Measurements from ENCODE around the gene IQGAP2. TPM values are rescaled to one million over a fixed set of nuclear protein-coding genes. Genes with fewer than 3 reads are reported as not detected.

Gene IQGAP2
- total RNA-seq, 4 donors from 2014 or later = 46.8 to 121 (median 97.0) TPM

- WGBS, 2 donors (ENCODE audit: low coverage in 1 of 2) = 72 to 100% methylated on average over 1 to 4 of the region's 4 CpGs
- H3K4me3 ChIP-seq = no peak overlapping the region
- in situ Hi-C loops (cut with MboI; ENCODE audit: low pct_ligation_motif_present in 1 of 4, low pct_unique_long_range_greater_than_20kb in 1 of 4, low sequenced_read_pairs in 3 of 4) (no loop called here), intact Hi-C loops (cut with DNase I; ENCODE audit: low total_unique reads) (no loop called here)
- TF ChIP-seq POLR2A (IDR thresholded peaks at IDR 0.05) = no peak
- TF ChIP-seq, protein P1, sequence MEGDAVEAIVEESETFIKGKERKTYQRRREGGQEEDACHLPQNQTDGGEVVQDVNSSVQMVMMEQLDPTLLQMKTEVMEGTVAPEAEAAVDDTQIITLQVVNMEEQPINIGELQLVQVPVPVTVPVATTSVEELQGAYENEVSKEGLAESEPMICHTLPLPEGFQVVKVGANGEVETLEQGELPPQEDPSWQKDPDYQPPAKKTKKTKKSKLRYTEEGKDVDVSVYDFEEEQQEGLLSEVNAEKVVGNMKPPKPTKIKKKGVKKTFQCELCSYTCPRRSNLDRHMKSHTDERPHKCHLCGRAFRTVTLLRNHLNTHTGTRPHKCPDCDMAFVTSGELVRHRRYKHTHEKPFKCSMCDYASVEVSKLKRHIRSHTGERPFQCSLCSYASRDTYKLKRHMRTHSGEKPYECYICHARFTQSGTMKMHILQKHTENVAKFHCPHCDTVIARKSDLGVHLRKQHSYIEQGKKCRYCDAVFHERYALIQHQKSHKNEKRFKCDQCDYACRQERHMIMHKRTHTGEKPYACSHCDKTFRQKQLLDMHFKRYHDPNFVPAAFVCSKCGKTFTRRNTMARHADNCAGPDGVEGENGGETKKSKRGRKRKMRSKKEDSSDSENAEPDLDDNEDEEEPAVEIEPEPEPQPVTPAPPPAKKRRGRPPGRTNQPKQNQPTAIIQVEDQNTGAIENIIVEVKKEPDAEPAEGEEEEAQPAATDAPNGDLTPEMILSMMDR (IDR thresholded peaks at IDR 0.05) = no peak
- no peak for TF ChIP-seq POLR2AphosphoS5 (IDR thresholded peaks at IDR 0.05)
- no peak for TF ChIP-seq EP300 (IDR thresholded peaks at IDR 0.05; ENCODE audit: low read depth)
- H3K9me3 ChIP-seq = no peaks in the 10 kb centered on the region
- no peaks in the 10 kb centered on the region for H3K27me3 ChIP-seq
- no peaks in the 10 kb centered on the region for H3K36me3 ChIP-seq
- H3K27ac ChIP-seq = no peak overlapping the region
- DNase-seq = no peak
- H3K4me1 ChIP-seq = peaks cover 0 to 13% (median 0%) of the 10 kb centered on the region in 4 donors
These were observed 101.9 kb downstream of the IQGAP2 start for GRCh38 chr5:76504901-76505564.

- Histone ChIP-seq H3K4me1 (no peaks in the 10 kb centered on the region), H3K36me3 (no peaks in the 10 kb centered on the region), H3K9me3 (no peaks in the 10 kb centered on the region), H3K4me3 (no peak overlapping the region), H3K27me3 (no peaks in the 10 kb centered on the region), H3K27ac (no peak overlapping the region)
- DNase-seq = no peak
- TF ChIP-seq POLR2A (IDR thresholded peaks at IDR 0.05) (no peak), POLR2AphosphoS5 (IDR thresholded peaks at IDR 0.05) (no peak), EP300 (IDR thresholded peaks at IDR 0.05; ENCODE audit: low read depth) (no peak)
- TF ChIP-seq, protein P1 (IDR thresholded peaks at IDR 0.05) = no peak
- WGBS, 2 donors (ENCODE audit: low coverage in 1 of 2) = 71 to 80% methylated on average over 1 of the region's 1 CpG
- in situ Hi-C loops (cut with MboI; ENCODE audit: low pct_ligation_motif_present in 1 of 4, low pct_unique_long_range_greater_than_20kb in 1 of 4, low sequenced_read_pairs in 3 of 4) = no loop called here
- intact Hi-C loops (cut with DNase I; ENCODE audit: low total_unique reads) = no loop called here
These were observed 110.4 kb downstream of the IQGAP2 start for GRCh38 chr5:76513476-76513875.

GRCh38 chr5:76514292-76514691 is 111.2 kb downstream of the IQGAP2 start:
- no peaks in the 10 kb centered on the region for H3K36me3 ChIP-seq
- H3K4me3 ChIP-seq = no peak overlapping the region
- H3K4me1 ChIP-seq = no peaks in the 10 kb centered on the region
- H3K27me3 ChIP-seq = no peaks in the 10 kb centered on the region
- WGBS, 2 donors (ENCODE audit: low coverage in 1 of 2) = 60 to 89% methylated on average over 1 to 4 of the region's 4 CpGs
- H3K9me3 ChIP-seq = no peaks in the 10 kb centered on the region
- TF ChIP-seq POLR2AphosphoS5 (IDR thresholded peaks at IDR 0.05) (no peak), EP300 (IDR thresholded peaks at IDR 0.05; ENCODE audit: low read depth) (no peak), POLR2A (IDR thresholded peaks at IDR 0.05) (no peak)
- TF ChIP-seq, protein P1 (IDR thresholded peaks at IDR 0.05) = no peak
- intact Hi-C loops (cut with DNase I; ENCODE audit: low total_unique reads) = no loop called here
- in situ Hi-C loops (cut with MboI; ENCODE audit: low pct_ligation_motif_present in 1 of 4, low pct_unique_long_range_greater_than_20kb in 1 of 4, low sequenced_read_pairs in 3 of 4) = no loop called here
- no peak overlapping the region for H3K27ac ChIP-seq
- DNase-seq = no peak

GRCh38 chr5:76514713-76515112 is 111.6 kb downstream of the IQGAP2 start:
- no peaks in the 10 kb centered on the region for H3K4me1 ChIP-seq
- TF ChIP-seq POLR2AphosphoS5 (IDR thresholded peaks at IDR 0.05) (no peak), EP300 (IDR thresholded peaks at IDR 0.05; ENCODE audit: low read depth) (no peak), POLR2A (IDR thresholded peaks at IDR 0.05) (no peak)
- TF ChIP-seq, protein P1 (IDR thresholded peaks at IDR 0.05) = no peak
- H3K27me3 ChIP-seq = no peaks in the 10 kb centered on the region
- WGBS, 2 donors (ENCODE audit: low coverage in 1 of 2) = 75 to 86% methylated on average over 2 of the region's 2 CpGs
- H3K9me3 ChIP-seq = no peaks in the 10 kb centered on the region
- no peak overlapping the region for H3K4me3 ChIP-seq
- no peak for DNase-seq
- in situ Hi-C loops (cut with MboI; ENCODE audit: low pct_ligation_motif_present in 1 of 4, low pct_unique_long_range_greater_than_20kb in 1 of 4, low sequenced_read_pairs in 3 of 4) (no loop called here), intact Hi-C loops (cut with DNase I; ENCODE audit: low total_unique reads) (no loop called here)
- H3K27ac ChIP-seq = no peak overlapping the region
- no peaks in the 10 kb centered on the region for H3K36me3 ChIP-seq

Data from transverse colon (tissue), 4 donors.